Endothelial cell of umbilical vein (primary cell): Measurements from ENCODE around the gene AGAP3. TPM values are rescaled to one million over a fixed set of nuclear protein-coding genes. Genes with fewer than 3 reads are reported as not detected.

ENCODE experiments used
- BruUV-seq: library from RNA; stranded (reverse); fragments of 400-500 nt; replicated peaks from 2 replicates; lab custom pipeline; 2021; lab: Mats Ljungman, UMichigan
- CTCF ChIA-PET: fragments of 300-600, 350-600 bp; sonication (Branson Sonifier 250); formaldehyde crosslinking; loops from one replicate; lab custom pipeline; 2021; ENCODE audit warnings: antibody characterized with exemption, inconsistent platforms; lab: Charles Lee
- POLR2A ChIA-PET: fragments of 300-600, 350-600 bp; sonication (Branson Sonifier 250); formaldehyde crosslinking; loops from one replicate; lab custom pipeline; 2021; ENCODE audit warnings: antibody characterized with exemption, inconsistent platforms; lab: Charles Lee
- DNase-seq: peaks from one replicate; pipeline ENCODE4 v3.0.0-alpha.2; 2011; ENCODE audit warnings: low read depth, low spot score
- FAIRE-seq: peaks from 2 replicates; lab custom pipeline; 2011; peaks lifted over from hg19 to GRCh38; lab: Jason Lieb, UNC
- H2AFZ ChIP-seq: 2 replicates; pipeline ENCODE4 v1.6.0; 2012; ENCODE audit warnings: low read depth, low read length, control low read depth, inconsistent platforms
- H3K27ac ChIP-seq: 2 replicates; pipeline ENCODE4 v1.5.1; 2011; ENCODE audit warnings: low read depth, mild to moderate bottlenecking, control low read depth, low read length, moderate library complexity; ENCODE audit not compliant: insufficient read depth
- H3K27me3 ChIP-seq, 2 experiments: 2 replicates each; pipeline versions ENCODE4 v1.6.0 to v1.6.1; 2011; ENCODE audit warnings: low read length in 2 of 2, mixed read lengths in 1 of 2; ENCODE audit not compliant: control insufficient read depth in 2 of 2, insufficient read depth in 2 of 2
- H3K36me3 ChIP-seq, 2 experiments: 2 replicates in 1 of 2; 3 replicates in 1 of 2; pipeline ENCODE4 v1.5.1; 2011; ENCODE audit warnings: low read length in 2 of 2, mild to moderate bottlenecking in 1 of 2, moderate library complexity in 1 of 2; ENCODE audit not compliant: control insufficient read depth in 2 of 2, insufficient read depth in 2 of 2; ENCODE audit errors: extremely low read depth in 1 of 2
- H3K4me1 ChIP-seq: 3 replicates; pipeline ENCODE4 v1.5.1; 2011; ENCODE audit warnings: mild to moderate bottlenecking, low read length; ENCODE audit not compliant: control insufficient read depth, insufficient read depth; ENCODE audit errors: extremely low read depth
- H3K4me2 ChIP-seq: 2 replicates; pipeline ENCODE4 v1.6.1; 2011; ENCODE audit warnings: low read length, control low read depth, mixed read lengths; ENCODE audit not compliant: insufficient read depth
- H3K4me3 ChIP-seq, 3 experiments: fragments of 200-600 bp in 1 of 3; sonication (generic), shearing (Covaris generic) in 1 of 3; replicated peaks in 1 of 3; 2 replicates each; pipeline ENCODE4 v1.5.1; 2011 to 2016; ENCODE audit warnings: control low read depth in 3 of 3, low read length in 3 of 3, mild to moderate bottlenecking in 2 of 3, inconsistent platforms in 1 of 3, low read depth in 1 of 3, moderate library complexity in 1 of 3; ENCODE audit not compliant: insufficient read depth in 1 of 3
- H3K79me2 ChIP-seq: 2 replicates; pipeline ENCODE4 v1.6.0; 2012; ENCODE audit warnings: low read length, inconsistent platforms; ENCODE audit not compliant: control insufficient read depth, insufficient read depth
- H3K9ac ChIP-seq: replicated peaks from 2 replicates; pipeline ENCODE3; 2011; ENCODE audit warnings: low read length, control low read depth; ENCODE audit not compliant: insufficient read depth; ENCODE audit errors: extremely low read depth
- H3K9me1 ChIP-seq: replicated peaks from 3 replicates; pipeline ENCODE4 v1.6.0; 2011; ENCODE audit warnings: mild to moderate bottlenecking, low read length; ENCODE audit not compliant: control insufficient read depth, insufficient read depth; ENCODE audit errors: extremely low read depth
- H3K9me3 ChIP-seq: replicated peaks from 2 replicates; pipeline ENCODE4 v1.5.1; 2012; ENCODE audit warnings: low read length, inconsistent platforms; ENCODE audit not compliant: control insufficient read depth, insufficient read depth
- H4K20me1 ChIP-seq: replicated peaks from 2 replicates; pipeline ENCODE3; 2011; ENCODE audit warnings: mild to moderate bottlenecking, low read length; ENCODE audit not compliant: control insufficient read depth, insufficient read depth; ENCODE audit errors: extremely low read depth
- EZH2 ChIP-seq: IDR thresholded peaks from 2 replicates; pipeline ENCODE4 v1.6.1; 2012; ENCODE audit warnings: borderline replicate concordance, low read depth, mild to moderate bottlenecking, moderate library complexity, low read length, inconsistent platforms; ENCODE audit not compliant: severe bottlenecking
- FOS ChIP-seq: IDR thresholded peaks from 2 replicates; pipeline ENCODE4 v1.6.1; 2011; ENCODE audit warnings: mild to moderate bottlenecking, low read length, moderate library complexity, borderline replicate concordance; ENCODE audit not compliant: insufficient read depth
- GATA2 ChIP-seq: IDR thresholded peaks from 2 replicates; pipeline ENCODE4 v1.7.0; 2011; ENCODE audit warnings: low read depth, mild to moderate bottlenecking, moderate library complexity, mixed read lengths, low read length; ENCODE audit not compliant: insufficient read length, insufficient read depth
- JUN ChIP-seq: IDR thresholded peaks from 2 replicates; pipeline ENCODE4 v1.6.1; 2011; ENCODE audit warnings: borderline replicate concordance, low read depth; ENCODE audit not compliant: insufficient read length, insufficient read depth
- MYC ChIP-seq: IDR thresholded peaks from one replicate; pipeline ENCODE4 v1.6.1; 2011; ENCODE audit warnings: mild to moderate bottlenecking, low read depth, low read length
- POLR2A ChIP-seq: IDR thresholded peaks from 2 replicates; pipeline ENCODE4 v1.6.1; 2012; ENCODE audit warnings: low read depth, mild to moderate bottlenecking, control low read depth, low read length
- POLR2AphosphoS5 ChIP-seq: IDR thresholded peaks from 2 replicates; pipeline ENCODE4 v1.6.1; 2012; ENCODE audit warnings: low read depth, mild to moderate bottlenecking, control low read depth, low read length, moderate library complexity; ENCODE audit not compliant: insufficient read depth
- dilution Hi-C: fragments of 300-500 bp; cut with MboI; formaldehyde crosslinking; loops from one replicate; pipeline ENCODE4 v1.15.0; 2019; ENCODE audit warnings: low sequenced_read_pairs; ENCODE audit not compliant: extremely low pct_ligation_motif_present
- intact Hi-C: fragments of 100-400 bp; cut with micrococcal nuclease; formaldehyde crosslinking; loops from one replicate; pipeline ENCODE4 v1.10.0; 2022
- polyA plus RNA-seq, 4 experiments: library from polyadenylated mRNA; depleted of rRNA in 3 of 4; stranded (reverse) in 3 of 4; unstranded in 1 of 4; fragments of >200 nt; gene quantifications; 2 replicates each; pipeline versions ENCODE4 v1.2.1 to v1.2.3, GENCODE V29; 2011 to 2012; ENCODE audit warnings: missing spikeins in 1 of 4
- total RNA-seq: library from RNA; stranded (reverse); gene quantifications from 2 replicates; pipeline ENCODE4 v1.2.3, GENCODE V29; 2021
- TF ChIP-seq, protein P1 (sequence below), 2 donors: IDR thresholded peaks; 1 replicate in 1 of 2; 2 replicates in 1 of 2; pipeline ENCODE4 v1.5.1; 2011; ENCODE audit warnings: low read length in 2 of 2, mild to moderate bottlenecking in 2 of 2, moderate library complexity in 2 of 2, control low read depth in 1 of 2, inconsistent platforms in 1 of 2, low read depth in 1 of 2; ENCODE audit not compliant: insufficient read depth in 1 of 2; ENCODE audit errors: extremely low read depth in 1 of 2
- TF ChIP-seq, protein P2 (sequence below): IDR thresholded peaks from 2 replicates; pipeline ENCODE4 v1.6.1; 2011; ENCODE audit not compliant: insufficient read depth, insufficient read length

Gene AGAP3
- total and polyA plus RNA-seq, 2 donors (not counting 3 experiments of a cell fraction or from before 2014, with no cell fraction given), result 171 to 174 TPM

DNA sequence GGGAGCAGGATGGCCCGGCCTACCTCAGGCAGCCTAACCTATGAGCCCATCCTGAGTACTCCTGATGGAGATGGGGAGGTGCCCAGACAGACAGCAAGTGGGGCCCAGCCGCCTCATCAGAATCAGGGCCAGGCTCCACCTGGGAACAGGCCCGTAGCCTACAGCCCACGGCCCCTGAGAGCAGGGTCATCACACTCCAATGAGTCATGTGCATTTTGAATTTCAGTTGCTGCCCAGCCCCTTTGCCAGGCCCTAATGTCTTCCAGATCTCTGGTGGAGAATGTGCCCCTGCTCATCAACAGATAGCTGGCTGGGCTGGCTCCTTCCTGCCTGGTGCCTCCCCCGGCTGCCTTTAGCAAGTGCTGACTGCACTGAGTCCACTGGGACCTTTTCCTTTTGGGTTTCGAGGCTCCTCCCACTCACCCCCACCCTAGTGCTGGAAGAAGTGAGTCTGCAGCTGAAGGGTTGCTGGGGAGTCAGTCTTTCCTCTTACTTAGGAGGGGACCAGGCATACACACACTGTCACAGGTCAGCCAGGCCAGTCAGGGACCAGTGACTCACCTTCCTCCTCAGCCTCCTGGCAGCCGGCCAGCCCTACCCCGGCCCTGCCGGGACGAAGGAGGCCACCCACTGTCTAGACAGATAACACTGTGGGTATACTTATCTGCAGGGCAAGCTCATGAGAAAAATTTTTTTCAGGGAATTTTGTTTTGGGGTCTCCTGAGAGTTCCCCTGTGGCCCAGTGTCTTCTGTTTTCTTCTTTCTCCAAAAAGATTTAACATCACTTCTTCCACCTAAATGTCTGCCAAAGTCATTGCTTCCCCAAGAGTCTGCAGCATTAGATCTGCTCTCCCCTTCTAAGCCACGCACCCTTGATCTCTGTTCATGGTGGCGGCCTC, 47.1 kb upstream of the AGAP3 start:
- no peaks in the 10 kb centered on the region for H4K20me1 ChIP-seq
- H2AFZ ChIP-seq, result no peak overlapping the region
- H3K27ac ChIP-seq, result peak overlapping the region; percentile 85
- peak; percentile 97 for DNase-seq
- peaks cover 20% of the 10 kb centered on the region for H3K4me1 ChIP-seq
- peak; percentile 100 for FAIRE-seq
- H3K36me3 ChIP-seq, result peaks cover 0 to 15% of the 10 kb centered on the region in 2 experiments
- CTCF ChIA-PET, result interaction anchor here (1.0 to 2.0 kb wide), 9 partner anchors 10 to 77 kb away, joined by 3 to 8 read pairs (median 5); partner anchors contain the start of gene ABCB8
- no peaks in the 10 kb centered on the region for H3K27me3 ChIP-seq
- dilution Hi-C loops (no loop called here), intact Hi-C loops (loop anchor here (1.0 to 2.0 kb wide), 4 partner anchors 11 to 50 kb away; partner anchors contain the start of gene ABCB8)
- TF ChIP-seq, protein P1, sequence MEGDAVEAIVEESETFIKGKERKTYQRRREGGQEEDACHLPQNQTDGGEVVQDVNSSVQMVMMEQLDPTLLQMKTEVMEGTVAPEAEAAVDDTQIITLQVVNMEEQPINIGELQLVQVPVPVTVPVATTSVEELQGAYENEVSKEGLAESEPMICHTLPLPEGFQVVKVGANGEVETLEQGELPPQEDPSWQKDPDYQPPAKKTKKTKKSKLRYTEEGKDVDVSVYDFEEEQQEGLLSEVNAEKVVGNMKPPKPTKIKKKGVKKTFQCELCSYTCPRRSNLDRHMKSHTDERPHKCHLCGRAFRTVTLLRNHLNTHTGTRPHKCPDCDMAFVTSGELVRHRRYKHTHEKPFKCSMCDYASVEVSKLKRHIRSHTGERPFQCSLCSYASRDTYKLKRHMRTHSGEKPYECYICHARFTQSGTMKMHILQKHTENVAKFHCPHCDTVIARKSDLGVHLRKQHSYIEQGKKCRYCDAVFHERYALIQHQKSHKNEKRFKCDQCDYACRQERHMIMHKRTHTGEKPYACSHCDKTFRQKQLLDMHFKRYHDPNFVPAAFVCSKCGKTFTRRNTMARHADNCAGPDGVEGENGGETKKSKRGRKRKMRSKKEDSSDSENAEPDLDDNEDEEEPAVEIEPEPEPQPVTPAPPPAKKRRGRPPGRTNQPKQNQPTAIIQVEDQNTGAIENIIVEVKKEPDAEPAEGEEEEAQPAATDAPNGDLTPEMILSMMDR (IDR thresholded peaks at IDR 0.05; ENCODE audit: extremely low read depth in 1 of 2, insufficient read depth in 1 of 2, low read depth in 1 of 2, low read length in 2 of 2), result no peak
- TF ChIP-seq POLR2A, result peak; percentile 15
- no peak for TF ChIP-seq EZH2
- TF ChIP-seq FOS, result peak; percentile 94
- peak; percentile 82 for TF ChIP-seq JUN
- peak; percentile 79 for TF ChIP-seq POLR2AphosphoS5
- TF ChIP-seq GATA2, result peak; percentile 66
- TF ChIP-seq MYC, result no peak
- TF ChIP-seq, protein P2, sequence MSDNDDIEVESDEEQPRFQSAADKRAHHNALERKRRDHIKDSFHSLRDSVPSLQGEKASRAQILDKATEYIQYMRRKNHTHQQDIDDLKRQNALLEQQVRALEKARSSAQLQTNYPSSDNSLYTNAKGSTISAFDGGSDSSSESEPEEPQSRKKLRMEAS, result no peak
- peak overlapping the region; percentile 52 for H3K9ac ChIP-seq
- no peaks in the 10 kb centered on the region for H3K9me1 ChIP-seq
- H3K79me2 ChIP-seq, result no peaks in the 10 kb centered on the region
- H3K4me3 ChIP-seq, result no peak overlapping the region
- no TSS peak for BruUV-seq
- H3K4me2 ChIP-seq, result peak overlapping the region; percentile 32
- no peaks in the 10 kb centered on the region for H3K9me3 ChIP-seq
- POLR2A ChIA-PET, result interaction anchor here (1.0 to 1.6 kb wide), 2 partner anchors 11 to 21 kb away, joined by 4 to 5 read pairs; partner anchors contain the start of genes ABCB8 and SLC4A2
